Gastrocnemius medialis (tissue), 4 donors: Measurements from ENCODE around the gene ZNF580.

Experiments
- CTCF ChIP-seq, 5 experiments: fragments of 450-650 bp in 3 of 5; fragments of 200-600 bp in 2 of 5; sonication (generic) in 2 of 5; IDR thresholded peaks in 4 of 5; conservative IDR thresholded peaks in 1 of 5; 1 replicate in 4 of 5; 2 replicates in 1 of 5; pipeline ENCODE4 v1.5.1; 2016 to 2019; ENCODE audit warnings: antibody characterized with exemption in 5 of 5, mild to moderate bottlenecking in 3 of 5, moderate library complexity in 3 of 5
- POLR2A ChIP-seq, 2 donors: fragments of 450-650 bp; IDR thresholded peaks; one replicate each; pipeline ENCODE4 v1.6.1; 2017; ENCODE audit warnings: antibody characterized with exemption in 2 of 2, mild to moderate bottlenecking in 2 of 2, moderate library complexity in 2 of 2

- TF ChIP-seq POLR2A (IDR thresholded peaks at IDR 0.05) (no peak), CTCF (IDR thresholded peaks at IDR 0.05 in 4 of 5, conservative IDR thresholded peaks at IDR 0.05 in 1 of 5) (no peak)
Observed at GRCh38 chr19:55677572-55678028, 36.8 kb downstream of the ZNF580 start.
